ENCODE measurements around the gene GTF2H2C.

GTF2H2C gene

GRCh38 chr5:69519285-69519684 is 40.7 kb upstream of the GTF2H2C start:
- Histone ChIP-seq H3K27me3 (replicated peaks) (no peaks in the 10 kb centered on the region), H3K4me3 (ENCODE audit: low read depth, low read length) (no peak overlapping the region), H3K27ac (no peak overlapping the region), H3K36me3 (replicated peaks) (no peaks in the 10 kb centered on the region)
- no peak for TF ChIP-seq CTCF (IDR thresholded peaks at IDR 0.05; ENCODE audit: low read depth, low read length, missing control alignments)
- no peak for DNase-seq
- in situ Hi-C loops (cut with HindIII; ENCODE audit: low pct_ligation_motif_present, low sequenced_read_pairs) = no loop called here

GRCh38 chr5:69522035-69522434 is 38.0 kb upstream of the GTF2H2C start:
- DNase-seq = no peak
- no peaks in the 10 kb centered on the region for H3K36me3 ChIP-seq (replicated peaks)
- in situ Hi-C loops (cut with HindIII; ENCODE audit: low pct_ligation_motif_present, low sequenced_read_pairs) = no loop called here
- no peak for TF ChIP-seq CTCF (IDR thresholded peaks at IDR 0.05; ENCODE audit: low read depth, low read length, missing control alignments)
- H3K27me3 ChIP-seq (replicated peaks) = no peaks in the 10 kb centered on the region
- no peak overlapping the region for H3K4me3 ChIP-seq (ENCODE audit: low read depth, low read length)
- no peak overlapping the region for H3K27ac ChIP-seq

- no peaks in the 10 kb centered on the region for H3K36me3 ChIP-seq (replicated peaks)
- no peaks in the 10 kb centered on the region for H3K27me3 ChIP-seq (replicated peaks)
- in situ Hi-C loops (cut with HindIII; ENCODE audit: low pct_ligation_motif_present, low sequenced_read_pairs) = no loop called here
- H3K27ac ChIP-seq = no peak overlapping the region
- TF ChIP-seq CTCF (IDR thresholded peaks at IDR 0.05; ENCODE audit: low read depth, low read length, missing control alignments) = no peak
- H3K4me3 ChIP-seq (ENCODE audit: low read depth, low read length) = no peak overlapping the region
- no peak for DNase-seq
These were observed 34.5 kb upstream of the GTF2H2C start for GRCh38 chr5:69525490-69525889.

GRCh38 chr5:69526660-69527059 is 33.3 kb upstream of the GTF2H2C start:
- Histone ChIP-seq H3K36me3 (replicated peaks) (no peaks in the 10 kb centered on the region), H3K27ac (no peak overlapping the region), H3K27me3 (replicated peaks) (no peaks in the 10 kb centered on the region), H3K4me3 (ENCODE audit: low read depth, low read length) (no peak overlapping the region)
- no peak for DNase-seq
- no peak for TF ChIP-seq CTCF (IDR thresholded peaks at IDR 0.05; ENCODE audit: low read depth, low read length, missing control alignments)
- in situ Hi-C loops (cut with HindIII; ENCODE audit: low pct_ligation_motif_present, low sequenced_read_pairs) = no loop called here

- no peak for TF ChIP-seq CTCF (IDR thresholded peaks at IDR 0.05; ENCODE audit: low read depth, low read length, missing control alignments)
- Histone ChIP-seq H3K4me3 (ENCODE audit: low read depth, low read length) (no peak overlapping the region), H3K36me3 (replicated peaks) (no peaks in the 10 kb centered on the region), H3K27ac (no peak overlapping the region), H3K27me3 (replicated peaks) (no peaks in the 10 kb centered on the region)
- in situ Hi-C loops (cut with HindIII; ENCODE audit: low pct_ligation_motif_present, low sequenced_read_pairs) = no loop called here
- no peak for DNase-seq
These were observed 32.7 kb upstream of the GTF2H2C start for GRCh38 chr5:69527128-69527770.

GRCh38 chr5:69528035-69528434 is 32.0 kb upstream of the GTF2H2C start:
- H3K27me3 ChIP-seq (replicated peaks) = no peaks in the 10 kb centered on the region
- no peak overlapping the region for H3K27ac ChIP-seq

More at GRCh38 chr5:69528035-69528434, 32.0 kb upstream of the GTF2H2C start:
- H3K4me3 ChIP-seq (ENCODE audit: low read depth, low read length) = no peak overlapping the region
- no peaks in the 10 kb centered on the region for H3K36me3 ChIP-seq (replicated peaks)
- no peak for TF ChIP-seq CTCF (IDR thresholded peaks at IDR 0.05; ENCODE audit: low read depth, low read length, missing control alignments)
- in situ Hi-C loops (cut with HindIII; ENCODE audit: low pct_ligation_motif_present, low sequenced_read_pairs) = no loop called here
- DNase-seq = no peak

All from brain microvascular endothelial cell (primary cell).